Dedifferentiated amniotic fluid mesenchymal stem cell (primary cell): ENCODE results near the gene CABLES2.
"Not testable (repeated sequence)": the region's sequence is repeated elsewhere in the genome, so short reads cannot be mapped to it uniquely, and the experiment has no call there.

ENCODE experiments used
- DNase-seq: peaks from one replicate; pipeline ENCODE4 v3.0.0-alpha.2; 2016; ENCODE audit errors: extremely low spot score

Gene CABLES2

GRCh38 chr20:62390317-62391164 is 16.5 kb downstream of the CABLES2 start:
- DNase-seq: no peak

GRCh38 chr20:62389601-62390087 is 17.4 kb downstream of the CABLES2 start:
- DNase-seq: no peak

- DNase-seq: no peak
Measured at GRCh38 chr20:62388839-62389600, 18.1 kb downstream of the CABLES2 start.

- DNase-seq: no peak
Measured at GRCh38 chr20:62387933-62388635, 19.0 kb downstream of the CABLES2 start.

- DNase-seq: no peak
Measured at GRCh38 chr20:62387219-62387913, 19.7 kb downstream of the CABLES2 start.

- peak; percentile 87 for DNase-seq
Measured at GRCh38 chr20:62386383-62387218, 20.5 kb downstream of the CABLES2 start, which contains the start of gene RPS21. Gene RPS21, plus strand, starts transcription at chr20:62387103. Its CDS starts 236 bp downstream, at chr20:62387339.

- DNase-seq: peak; percentile 54
Measured at GRCh38 chr20:62382306-62383198, 24.5 kb downstream of the CABLES2 start.

GRCh38 chr20:62381842-62382241 is 25.2 kb downstream of the CABLES2 start:
- DNase-seq: no peak

- peak; percentile 53 for DNase-seq
Measured at GRCh38 chr20:62381202-62381797, 25.8 kb downstream of the CABLES2 start.

- DNase-seq: no peak
Measured at GRCh38 chr20:62378215-62378614, 28.9 kb downstream of the CABLES2 start.

GRCh38 chr20:62377615-62378178 is 29.4 kb downstream of the CABLES2 start:
- no peak for DNase-seq

GRCh38 chr20:62377064-62377461 is 30.0 kb downstream of the CABLES2 start:
- no peak for DNase-seq

GRCh38 chr20:62376112-62377063 is 30.7 kb downstream of the CABLES2 start:
- DNase-seq: no peak

- DNase-seq: no peak
Measured at GRCh38 chr20:62374331-62375152, 32.5 kb downstream of the CABLES2 start.

GRCh38 chr20:62373631-62374179 is 33.4 kb downstream of the CABLES2 start:
- DNase-seq: not testable (repeated sequence)
